HEK293 (cell line): ENCODE measurements around the gene ZEB2.

Source experiments
- CTCF ChIA-PET: fragments of 350-600 bp; formaldehyde crosslinking; extraction: SDS; loops from one replicate; lab custom pipeline; 2021; ENCODE audit warnings: antibody characterized with exemption; lab: Yijun Ruan, JAX
- POLR2A ChIA-PET: fragments of 300-600 bp; formaldehyde crosslinking; extraction: SDS; loops from one replicate; lab custom pipeline; 2020; ENCODE audit warnings: antibody characterized with exemption, inconsistent platforms; lab: Yijun Ruan, JAX
- H3K27ac ChIP-seq: fragments of 200-500 bp; sonication (Bioruptor generic); 2 replicates; pipeline ENCODE4 v1.5.1; 2014; ENCODE audit warnings: low read depth, low read length, control low read depth, inconsistent platforms; ENCODE audit errors: extremely low read depth
- H3K36me3 ChIP-seq, 2 experiments: fragments of 200-500 bp in 1 of 2; sonication (Bioruptor generic) in 1 of 2; 1 replicate in 1 of 2; 2 replicates in 1 of 2; pipeline ENCODE4 v1.5.1; 2014 to 2017; ENCODE audit warnings: inconsistent platforms in 2 of 2, low read length in 2 of 2; ENCODE audit not compliant: control insufficient read depth in 2 of 2, insufficient read depth in 1 of 2
- H3K4me1 ChIP-seq: fragments of 200-500 bp; sonication (Bioruptor generic); 2 replicates; pipeline ENCODE4 v1.5.1; 2014; ENCODE audit warnings: mild to moderate bottlenecking, low read length, inconsistent platforms; ENCODE audit not compliant: control insufficient read depth, insufficient read depth
- H3K4me3 ChIP-seq: 2 replicates; pipeline ENCODE4 v1.5.1; 2011; ENCODE audit warnings: low read depth, mild to moderate bottlenecking, control low read depth, low read length, moderate library complexity
- H3K9me3 ChIP-seq: fragments of 200-500 bp; sonication (Bioruptor generic); 2 replicates; pipeline ENCODE4 v1.5.1; 2014; ENCODE audit warnings: low read depth, low read length, inconsistent platforms; ENCODE audit not compliant: control insufficient read depth, insufficient read depth
- BCL11A ChIP-seq: fragments of 450-650 bp; formaldehyde crosslinking; IDR thresholded peaks from 2 replicates; pipeline ENCODE4 v1.5.1; 2016; ENCODE audit warnings: low read depth, missing biosample characterization, missing genetic modification characterization
- ELK4 ChIP-seq: IDR thresholded peaks from 2 replicates; pipeline ENCODE4 v1.6.1; 2011; ENCODE audit warnings: mild to moderate bottlenecking, low read depth, low read length, borderline replicate concordance
- GLI4 ChIP-seq: fragments of 450-650 bp; formaldehyde crosslinking; IDR thresholded peaks from 2 replicates; pipeline ENCODE4 v1.5.1; 2016; ENCODE audit warnings: missing biosample characterization, missing genetic modification characterization
- IKZF3 ChIP-seq: fragments of 450-650 bp; IDR thresholded peaks from 2 replicates; pipeline ENCODE4 v1.5.0; 2018; ENCODE audit warnings: missing biosample characterization, mild to moderate bottlenecking, missing genetic modification characterization, moderate library complexity
- INSM2 ChIP-seq: fragments of 450-650 bp; formaldehyde crosslinking; IDR thresholded peaks from 2 replicates; pipeline ENCODE4 v1.5.1; 2016; ENCODE audit warnings: missing biosample characterization, missing genetic modification characterization
- PATZ1 ChIP-seq: fragments of 450-650 bp; formaldehyde crosslinking; IDR thresholded peaks from 2 replicates; pipeline ENCODE4 v1.5.1; 2016; ENCODE audit warnings: missing biosample characterization, missing genetic modification characterization
- PRDM1 ChIP-seq: fragments of 450-650 bp; formaldehyde crosslinking; IDR thresholded peaks from 2 replicates; pipeline ENCODE4; 2016; ENCODE audit warnings: missing biosample characterization, missing genetic modification characterization
- REPIN1 ChIP-seq: fragments of 450-650 bp; formaldehyde crosslinking; IDR thresholded peaks from 2 replicates; pipeline ENCODE4 v1.5.1; 2017; ENCODE audit warnings: missing biosample characterization, missing genetic modification characterization, low read depth
- SCRT2 ChIP-seq: fragments of 450-650 bp; formaldehyde crosslinking; IDR thresholded peaks from 2 replicates; pipeline ENCODE4 v1.5.1; 2016; ENCODE audit warnings: missing biosample characterization, missing genetic modification characterization
- SP3 ChIP-seq: fragments of 450-650 bp; formaldehyde crosslinking; IDR thresholded peaks from 2 replicates; pipeline ENCODE4 v1.5.1; 2016; ENCODE audit warnings: missing biosample characterization, missing genetic modification characterization
- ZBTB49 ChIP-seq: fragments of 450-650 bp; formaldehyde crosslinking; IDR thresholded peaks from 2 replicates; pipeline ENCODE4 v1.5.1; 2016; ENCODE audit warnings: missing biosample characterization, missing genetic modification characterization, low read depth
- ZNF157 ChIP-seq: fragments of 450-650 bp; formaldehyde crosslinking; IDR thresholded peaks from 2 replicates; pipeline ENCODE4 v1.5.1; 2016; ENCODE audit warnings: missing biosample characterization, missing genetic modification characterization
- ZNF18 ChIP-seq: fragments of 450-650 bp; formaldehyde crosslinking; IDR thresholded peaks from 2 replicates; pipeline ENCODE4 v1.5.1; 2016; ENCODE audit warnings: missing biosample characterization, missing genetic modification characterization
- ZNF280D ChIP-seq: fragments of 450-650 bp; formaldehyde crosslinking; IDR thresholded peaks from 2 replicates; pipeline ENCODE4 v1.5.1; 2016; ENCODE audit warnings: missing biosample characterization, missing genetic modification characterization
- ZNF302 ChIP-seq: fragments of 450-650 bp; formaldehyde crosslinking; IDR thresholded peaks from 2 replicates; pipeline ENCODE4 v1.5.1; 2016; ENCODE audit warnings: missing biosample characterization, missing genetic modification characterization, low read depth
- ZNF311 ChIP-seq: fragments of 450-650 bp; formaldehyde crosslinking; IDR thresholded peaks from 2 replicates; pipeline ENCODE4 v1.5.1; 2017; ENCODE audit warnings: missing biosample characterization, missing genetic modification characterization, borderline replicate concordance
- ZNF362 ChIP-seq: fragments of 450-650 bp; formaldehyde crosslinking; IDR thresholded peaks from 2 replicates; pipeline ENCODE4 v1.5.1; 2016; ENCODE audit warnings: missing biosample characterization, missing genetic modification characterization
- ZNF48 ChIP-seq: fragments of 450-650 bp; formaldehyde crosslinking; IDR thresholded peaks from 2 replicates; pipeline ENCODE4 v1.5.1; 2016; ENCODE audit warnings: missing biosample characterization, missing genetic modification characterization
- ZNF561 ChIP-seq: fragments of 450-650 bp; IDR thresholded peaks from 2 replicates; pipeline ENCODE4 v1.5.1; 2018; ENCODE audit warnings: missing biosample characterization, missing genetic modification characterization, borderline replicate concordance
- ZNF677 ChIP-seq: fragments of 450-650 bp; IDR thresholded peaks from 2 replicates; pipeline ENCODE4 v1.5.0; 2018; ENCODE audit warnings: missing biosample characterization, mild to moderate bottlenecking, missing genetic modification characterization, moderate library complexity
- ZNF701 ChIP-seq: fragments of 450-650 bp; formaldehyde crosslinking; IDR thresholded peaks from 2 replicates; pipeline ENCODE4 v1.5.1; 2016; ENCODE audit warnings: missing biosample characterization, missing genetic modification characterization
- ZSCAN23 ChIP-seq: fragments of 450-650 bp; formaldehyde crosslinking; IDR thresholded peaks from 2 replicates; pipeline ENCODE4 v1.5.1; 2016; ENCODE audit warnings: missing biosample characterization, missing genetic modification characterization
- ZSCAN4 ChIP-seq: fragments of 450-650 bp; formaldehyde crosslinking; IDR thresholded peaks from 2 replicates; pipeline ENCODE4 v1.5.1; 2017; ENCODE audit warnings: missing biosample characterization, missing genetic modification characterization

ZEB2 gene

GRCh38 chr2:144354953-144355352 is 165.0 kb downstream of the ZEB2 start (continued):
- TF ChIP-seq ZNF280D (tag by site-specific recombination) (no peak), ZNF48 (tag by site-specific recombination) (no peak), BCL11A (tag by site-specific recombination) (no peak), ELK4 (no peak), ZNF18 (tag by site-specific recombination) (no peak), ZSCAN4 (tag by site-specific recombination) (no peak), ZNF677 (tag by site-specific recombination) (no peak), PATZ1 (tag by site-specific recombination) (no peak), ZNF302 (tag by site-specific recombination) (no peak), ZNF311 (tag by site-specific recombination) (no peak)

GRCh38 chr2:144351687-144352086 is 168.2 kb downstream of the ZEB2 start:
- Histone ChIP-seq H3K4me3 (no peak overlapping the region), H3K36me3 (no peaks in the 10 kb centered on the region), H3K27ac (no peak overlapping the region), H3K9me3 (no peaks in the 10 kb centered on the region), H3K4me1 (0 out of 2 replicates have a peak, but pooled peaks cover 4% of the 10 kb centered on the region)
- CTCF ChIA-PET = no interaction called here
- POLR2A ChIA-PET = no interaction called here
- TF ChIP-seq IKZF3 (no peak), REPIN1 (no peak), ZBTB49 (tag by site-specific recombination) (no peak), INSM2 (tag by site-specific recombination) (no peak), PRDM1 (tag by site-specific recombination) (no peak), ZNF157 (tag by site-specific recombination) (no peak), GLI4 (tag by site-specific recombination) (no peak), ZNF701 (tag by site-specific recombination) (no peak), SP3 (tag by site-specific recombination) (no peak), ZNF561 (no peak), ZSCAN23 (tag by site-specific recombination) (no peak), SCRT2 (tag by site-specific recombination) (no peak), ZNF362 (no peak), ZNF302 (tag by site-specific recombination) (no peak)
